Uterine smooth muscle cell (primary cell): ENCODE results near the gene RPE65. TPM values are rescaled to one million over a fixed set of nuclear protein-coding genes. Genes with fewer than 3 reads are reported as not detected.

Experiments used
- total RNA-seq: library from RNA; depleted of rRNA; stranded (reverse); fragments of >200 nt; gene quantifications from 2 replicates; pipeline ENCODE4 v1.2.3, GENCODE V29; 2014

The RPE65 gene
- total RNA-seq: not detected in 2 replicates

DNA sequence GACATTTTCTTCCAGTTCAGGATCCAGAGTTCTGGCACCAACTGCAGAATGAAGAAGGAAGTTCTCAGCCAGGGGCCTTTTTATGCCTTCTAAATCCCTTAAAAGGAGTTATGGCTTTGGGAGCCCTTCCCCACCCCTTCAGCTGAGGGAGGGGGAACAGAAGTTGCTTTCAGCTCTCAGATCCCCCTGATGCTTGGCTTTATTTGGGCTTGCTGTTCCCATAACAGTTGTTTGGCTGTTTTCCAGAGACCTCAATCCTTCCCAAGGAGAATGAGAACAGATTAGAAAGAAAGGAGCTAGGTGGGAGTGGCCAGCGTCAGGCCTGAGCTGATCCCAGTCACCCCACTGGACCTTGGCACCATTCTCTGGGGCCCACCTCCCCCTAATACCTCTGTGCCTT, at the start of gene RPE65:
Gene RPE65 (minus strand): TSS at position 54 of the 400 bp plus-strand sequence. CDS start 49 bp downstream, at position 5.

DNA sequence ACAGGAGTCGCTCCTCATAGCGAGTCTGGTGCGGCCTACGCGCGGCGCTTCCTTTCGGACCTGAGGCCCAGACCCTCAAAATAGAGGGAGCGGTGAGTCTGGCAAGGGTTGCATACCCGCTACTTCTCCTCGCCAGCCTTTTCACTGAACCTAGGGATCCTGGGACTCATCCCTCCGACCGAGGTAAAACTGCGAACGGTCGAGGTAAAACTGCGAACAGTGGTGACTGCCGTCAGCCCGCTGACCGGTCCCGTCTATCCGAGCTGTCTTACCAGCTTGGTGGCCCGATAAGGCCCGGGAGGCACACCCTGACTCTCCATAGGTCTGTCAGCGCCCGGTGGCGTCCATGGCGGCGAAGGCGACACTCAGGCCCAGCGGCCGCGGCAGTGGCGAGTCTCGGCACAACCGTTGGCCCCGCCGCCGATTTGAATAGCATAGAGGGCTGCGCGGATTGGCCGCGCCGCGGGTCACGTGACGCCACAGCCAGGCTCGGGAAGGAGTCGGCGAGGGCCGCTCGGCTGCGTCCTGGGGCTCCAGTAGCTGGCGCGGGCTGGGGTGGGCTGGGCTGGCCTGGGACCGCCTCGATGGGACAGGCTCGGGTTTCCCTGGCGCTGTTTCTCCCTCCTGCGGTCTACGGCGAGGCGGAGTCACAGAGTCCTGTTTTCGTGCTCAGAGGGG, 47.1 kb upstream of the RPE65 start, which contains the start of gene DEPDC1:
Gene DEPDC1 (minus strand): TSS at position 403 of the 678 bp plus-strand sequence. CDS start 83 bp downstream, at position 320.

Other genes starting within 250 kb of the RPE65 start
- gene WLS, start 217.4 kb downstream of the RPE65 start, total RNA-seq: 88.9 and 154 TPM in 2 replicates
- 25.7 and 75.8 TPM in 2 replicates for gene DEPDC1, start 47.1 kb upstream of the RPE65 start, total RNA-seq